Upper lobe of left lung (tissue), 6 donors: ENCODE data around the gene SLC5A1. TPM values are rescaled to one million over a fixed set of nuclear protein-coding genes. Genes with fewer than 3 reads are reported as not detected.

Source experiments
- ATAC-seq, 2 donors: fragments of 200-7000 bp; cut with Tn5 transposase; one replicate each; pipeline ENCODE4 v1.9.1; 2022; ENCODE audit warnings: mild to moderate bottlenecking in 2 of 2, moderate library complexity in 2 of 2; ENCODE audit not compliant: low FRiP score in 2 of 2
- DNase-seq, 2 donors: peaks; one replicate each; pipeline ENCODE4 v3.0.0-alpha.2; 2019 to 2020
- H3K27ac ChIP-seq, 4 donors: fragments of 200-600 bp; sonication (generic); one replicate each; pipeline ENCODE4 v1.5.1; 2016 to 2019
- H3K27me3 ChIP-seq, 4 donors: fragments of 200-600 bp; sonication (generic); one replicate each; pipeline ENCODE4 v1.5.1; 2017 to 2019
- H3K36me3 ChIP-seq, 4 donors: fragments of 200-600 bp; sonication (generic); one replicate each; pipeline ENCODE4 v1.5.1; 2016 to 2019
- H3K4me1 ChIP-seq, 4 donors: fragments of 200-600 bp; sonication (generic); one replicate each; pipeline ENCODE4 v1.5.1; 2018 to 2019
- H3K4me3 ChIP-seq, 4 donors: fragments of 200-600 bp; sonication (generic); one replicate each; pipeline ENCODE4 v1.5.1; 2017 to 2019; ENCODE audit warnings: mild to moderate bottlenecking in 2 of 4, moderate library complexity in 1 of 4
- H3K9me3 ChIP-seq, 4 donors: fragments of 200-600 bp; sonication (generic); one replicate each; pipeline ENCODE4 v1.5.1; 2018 to 2019
- CTCF ChIP-seq, 6 experiments: fragments of 450-650 bp in 4 of 6; fragments of 200-600 bp in 2 of 6; sonication (generic) in 2 of 6; IDR thresholded peaks; one replicate each; pipeline ENCODE4 v1.5.1; 2016 to 2019; ENCODE audit warnings: antibody characterized with exemption in 6 of 6
- EP300 ChIP-seq, 4 donors: sonication (generic); formaldehyde crosslinking; IDR thresholded peaks; one replicate each; pipeline ENCODE4 v1.5.1; 2017; ENCODE audit warnings: antibody characterized with exemption in 4 of 4, control low read depth in 2 of 4
- POLR2A ChIP-seq, 4 donors: fragments of 450-650 bp; IDR thresholded peaks; one replicate each; pipeline ENCODE4 v1.5.1; 2016 to 2017; ENCODE audit warnings: antibody characterized with exemption in 4 of 4, mild to moderate bottlenecking in 2 of 4
- POLR2AphosphoS5 ChIP-seq, 2 donors: sonication (generic); formaldehyde crosslinking; IDR thresholded peaks; one replicate each; pipeline ENCODE4 v1.5.1; 2017; ENCODE audit warnings: antibody characterized with exemption in 2 of 2
- WGBS, 2 donors: methylation state at CpG; one replicate each; pipeline ENCODE4 v1.1.5; 2017 to 2018; 5-methylcytosine and 5-hydroxymethylcytosine counted together
- total RNA-seq, 6 donors: library from RNA; depleted of rRNA in 4 of 6; stranded (reverse); fragments of >200 nt in 4 of 6; gene quantifications; one replicate each; pipeline versions ENCODE4 v1.1.0 to v1.2.1, GENCODE V29; 2016 to 2021
- donor health status: DM: no; HTN: no; CAD: no; lungs with moderate emphysema.
- donor health status: DM: no; HTN: yes; CAD: no; lungs with severe emphysema.

The SLC5A1 gene
- total RNA-seq, 6 donors from 2014 or later: 1.1 to 10.0 (median 2.0) TPM; not detected in 1

- H3K4me1 ChIP-seq: no peaks in the 10 kb centered on the region
- H3K36me3 ChIP-seq: no peaks in the 10 kb centered on the region
- no peaks in the 10 kb centered on the region for H3K9me3 ChIP-seq
- H3K27ac ChIP-seq: no peak overlapping the region
- H3K4me3 ChIP-seq: no peak overlapping the region
- no peak for TF ChIP-seq POLR2A (IDR thresholded peaks at IDR 0.05)
- no peak for TF ChIP-seq EP300 (IDR thresholded peaks at IDR 0.05)
- no peak for TF ChIP-seq CTCF (IDR thresholded peaks at IDR 0.05)
- TF ChIP-seq POLR2AphosphoS5 (IDR thresholded peaks at IDR 0.05): no peak
- DNase-seq: no peak
- ATAC-seq: no peak
- WGBS, 2 donors: 29 to 82% methylated on average over 1 of the region's 1 CpG
- H3K27me3 ChIP-seq: no peaks in the 10 kb centered on the region
Measured at GRCh38 chr22:32005453-32005852, 37.6 kb upstream of the SLC5A1 start.

GRCh38 chr22:32013200-32013599 is 29.9 kb upstream of the SLC5A1 start:
- Histone ChIP-seq H3K4me1 (no peaks in the 10 kb centered on the region), H3K4me3 (no peak overlapping the region), H3K9me3 (peaks cover 13 to 26% (median 20%) of the 10 kb centered on the region in 4 donors), H3K27ac (no peak overlapping the region), H3K27me3 (no peaks in the 10 kb centered on the region), H3K36me3 (no peaks in the 10 kb centered on the region)
- 76 to 86% methylated on average over 1 of the region's 1 CpG for WGBS, 2 donors
- TF ChIP-seq POLR2AphosphoS5 (IDR thresholded peaks at IDR 0.05) (no peak), POLR2A (IDR thresholded peaks at IDR 0.05) (no peak), CTCF (IDR thresholded peaks at IDR 0.05) (no peak), EP300 (IDR thresholded peaks at IDR 0.05) (no peak)
- ATAC-seq: no peak
- DNase-seq: no peak

GRCh38 chr22:32016081-32016480 is 27.0 kb upstream of the SLC5A1 start:
- ATAC-seq: no peak

GRCh38 chr22:32018056-32018455 is 25.0 kb upstream of the SLC5A1 start:
- Histone ChIP-seq H3K4me3 (no peak overlapping the region), H3K9me3 (peaks cover 8 to 15% (median 11%) of the 10 kb centered on the region in 4 donors), H3K4me1 (no peaks in the 10 kb centered on the region), H3K36me3 (no peaks in the 10 kb centered on the region), H3K27ac (no peak overlapping the region), H3K27me3 (no peaks in the 10 kb centered on the region)
- WGBS, 2 donors: 60 to 64% methylated on average over 2 of the region's 2 CpGs
- no peak for DNase-seq
- no peak for ATAC-seq
- no peak for TF ChIP-seq CTCF (IDR thresholded peaks at IDR 0.05)
- no peak for TF ChIP-seq POLR2AphosphoS5 (IDR thresholded peaks at IDR 0.05)
- no peak for TF ChIP-seq EP300 (IDR thresholded peaks at IDR 0.05)
- TF ChIP-seq POLR2A (IDR thresholded peaks at IDR 0.05): no peak

More at GRCh38 chr22:32016081-32016480, 27.0 kb upstream of the SLC5A1 start:
- Histone ChIP-seq H3K9me3 (peaks cover 13 to 26% (median 20%) of the 10 kb centered on the region in 4 donors), H3K4me1 (no peaks in the 10 kb centered on the region), H3K36me3 (no peaks in the 10 kb centered on the region), H3K27ac (no peak overlapping the region), H3K27me3 (no peaks in the 10 kb centered on the region), H3K4me3 (no peak overlapping the region)
- WGBS, 2 donors: 81 to 87% methylated on average over 5 of the region's 5 CpGs
- no peak for DNase-seq
- TF ChIP-seq POLR2A (IDR thresholded peaks at IDR 0.05) (no peak), EP300 (IDR thresholded peaks at IDR 0.05) (no peak), CTCF (IDR thresholded peaks at IDR 0.05) (no peak), POLR2AphosphoS5 (IDR thresholded peaks at IDR 0.05) (no peak)

- TF ChIP-seq EP300 (IDR thresholded peaks at IDR 0.05) (no peak), POLR2A (IDR thresholded peaks at IDR 0.05) (no peak), POLR2AphosphoS5 (IDR thresholded peaks at IDR 0.05) (no peak), CTCF (IDR thresholded peaks at IDR 0.05) (no peak)
- DNase-seq (no peak), ATAC-seq (no peak)
- Histone ChIP-seq H3K36me3 (no peaks in the 10 kb centered on the region), H3K9me3 (no peaks in the 10 kb centered on the region), H3K27ac (no peak overlapping the region), H3K27me3 (no peaks in the 10 kb centered on the region), H3K4me3 (no peak overlapping the region), H3K4me1 (no peaks in the 10 kb centered on the region)
Measured at GRCh38 chr22:32020117-32020516, 22.9 kb upstream of the SLC5A1 start.
